MM.1S (cell line): ENCODE data around the gene AGBL1.
"Not testable (repeated sequence)": the region's sequence is repeated elsewhere in the genome, so short reads cannot be mapped to it uniquely, and the experiment has no call there.

Experiments used
- DNase-seq: peaks from one replicate; pipeline ENCODE4 v3.0.0-alpha.2; 2015
- H2AFZ ChIP-seq: fragments of 300-600 bp; sonication (generic); 2 replicates; pipeline ENCODE4 v1.6.0; 2016; ENCODE audit warnings: antibody characterized with exemption, low read length
- H3F3A ChIP-seq: fragments of 300-600 bp; sonication (generic); 2 replicates; pipeline ENCODE4 v1.6.1; 2016; ENCODE audit warnings: mild to moderate bottlenecking, antibody characterized with exemption, low read length, moderate library complexity, mixed read lengths; ENCODE audit not compliant: insufficient read depth
- H3K27ac ChIP-seq: fragments of 300-600 bp; sonication (generic); 2 replicates; pipeline ENCODE4 v1.5.1; 2016; ENCODE audit warnings: mild to moderate bottlenecking, low read length
- H3K27me3 ChIP-seq: fragments of 300-600 bp; sonication (generic); replicated peaks from 2 replicates; pipeline ENCODE4 v1.6.0; 2016; ENCODE audit warnings: low read length; ENCODE audit not compliant: insufficient read depth
- H3K36me3 ChIP-seq: fragments of 300-600 bp; sonication (generic); replicated peaks from 2 replicates; pipeline ENCODE4 v1.6.1; 2016; ENCODE audit warnings: mild to moderate bottlenecking, low read length, mixed read lengths; ENCODE audit not compliant: insufficient read depth
- H3K4me1 ChIP-seq: fragments of 300-600 bp; sonication (generic); 2 replicates; pipeline ENCODE4 v1.6.1; 2016; ENCODE audit warnings: low read length, mixed read lengths
- H3K4me2 ChIP-seq: fragments of 300-600 bp; sonication (generic); 2 replicates; pipeline ENCODE4 v1.6.0; 2016; ENCODE audit warnings: low read depth, low read length
- H3K4me3 ChIP-seq: fragments of 300-600 bp; sonication (generic); 2 replicates; pipeline ENCODE4 v1.5.1; 2016; ENCODE audit warnings: low read length, mixed read lengths
- H3K79me2 ChIP-seq: fragments of 300-600 bp; sonication (generic); 2 replicates; pipeline ENCODE4 v1.6.1; 2016; ENCODE audit warnings: mixed run types, low read length, mixed read lengths
- H3K9ac ChIP-seq: fragments of 300-600 bp; sonication (generic); 2 replicates; pipeline ENCODE4 v1.6.1; 2016; ENCODE audit warnings: low read length, mixed read lengths
- H3K9me2 ChIP-seq: fragments of 300-600 bp; sonication (generic); replicated peaks from 2 replicates; pipeline ENCODE4 v1.6.1; 2016; ENCODE audit warnings: mild to moderate bottlenecking, low read length, mixed read lengths; ENCODE audit not compliant: insufficient read depth
- H3K9me3 ChIP-seq: fragments of 300-600 bp; sonication (generic); replicated peaks from 2 replicates; pipeline ENCODE4 v1.6.1; 2016; ENCODE audit warnings: mild to moderate bottlenecking, low read length, mixed read lengths; ENCODE audit not compliant: insufficient read depth
- H4K20me1 ChIP-seq: fragments of 300-600 bp; sonication (generic); 2 replicates; pipeline ENCODE4 v1.6.1; 2016; ENCODE audit warnings: mild to moderate bottlenecking, low read length, moderate library complexity, mixed read lengths; ENCODE audit not compliant: insufficient read depth
- CTCF ChIP-seq: fragments of 300-600 bp; sonication (generic); IDR thresholded peaks from 2 replicates; pipeline ENCODE4 v1.5.1; 2016; ENCODE audit warnings: antibody characterized with exemption, low read length, mixed read lengths
- EZH2 ChIP-seq: fragments of 300-600 bp; sonication (generic); optimal IDR thresholded peaks from 2 replicates; pipeline ENCODE3; 2017; ENCODE audit warnings: low read depth, mild to moderate bottlenecking, antibody characterized with exemption, low read length, mixed read lengths
- EZH2phosphoT487 ChIP-seq: fragments of 300-600 bp; sonication (generic); IDR thresholded peaks from 2 replicates; pipeline ENCODE4 v1.6.1; 2018; ENCODE audit warnings: antibody characterized with exemption, low read length

AGBL1 gene

DNA sequence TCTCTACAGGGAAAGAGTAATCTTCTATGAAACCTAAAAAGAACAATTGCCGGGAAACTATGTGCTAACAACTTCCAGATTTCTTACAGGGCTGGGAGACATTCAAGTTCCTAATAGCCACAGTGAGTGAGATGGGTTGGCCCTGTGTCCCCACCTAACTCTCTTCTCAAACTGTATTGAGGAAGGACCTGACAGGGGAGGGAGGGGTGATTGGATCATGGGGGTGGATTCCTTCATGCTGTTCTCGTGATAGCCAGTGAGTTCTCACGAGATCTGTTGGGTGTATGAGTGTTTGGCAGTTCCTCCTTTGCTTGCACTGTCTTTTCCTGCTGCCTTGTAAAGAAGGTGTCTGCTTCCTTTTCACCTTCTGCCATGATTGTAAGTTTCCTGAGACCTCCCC lies 958.7 kb downstream of the AGBL1 start:
- Histone ChIP-seq H3K9me2 (no peaks in the 10 kb centered on the region), H3K4me2 (no peak overlapping the region), H3K9ac (no peak overlapping the region), H3K4me1 (no peaks in the 10 kb centered on the region), H3F3A (no peaks in the 10 kb centered on the region), H3K27ac (no peak overlapping the region), H3K79me2 (no peaks in the 10 kb centered on the region), H2AFZ (no peak overlapping the region), H3K4me3 (no peak overlapping the region), H4K20me1 (no peaks in the 10 kb centered on the region), H3K36me3 (no peaks in the 10 kb centered on the region), H3K27me3 (no peaks in the 10 kb centered on the region), H3K9me3 (no peaks in the 10 kb centered on the region)
- no peak for DNase-seq
- TF ChIP-seq EZH2phosphoT487 (no peak), CTCF (no peak), EZH2 (no peak)

DNA sequence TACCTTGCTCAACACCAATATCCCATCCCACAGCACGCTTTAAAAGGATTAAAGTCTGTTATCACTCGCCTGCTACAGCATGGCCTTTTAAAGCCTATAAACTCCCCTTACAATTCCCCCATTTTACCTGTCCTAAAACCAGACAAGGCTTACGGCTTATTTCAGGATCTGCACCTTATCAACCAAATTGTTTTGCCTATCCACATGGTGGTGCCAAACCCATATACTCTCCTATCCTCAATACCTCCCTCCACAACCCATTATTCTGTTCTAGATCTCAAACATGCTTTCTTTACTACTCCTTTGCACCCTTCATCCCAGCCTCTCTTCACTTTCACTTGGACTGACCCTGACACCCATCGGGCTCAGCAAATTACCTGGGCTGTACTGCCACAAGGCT lies 962.9 kb downstream of the AGBL1 start:
- not testable (repeated sequence) for H3K9me2 ChIP-seq, H2AFZ ChIP-seq, H3K4me2 ChIP-seq, H3K4me3 ChIP-seq, H3K9me3 ChIP-seq, H3F3A ChIP-seq, H3K9ac ChIP-seq, H3K27ac ChIP-seq, H3K4me1 ChIP-seq, DNase-seq, H3K36me3 ChIP-seq, H3K79me2 ChIP-seq, H4K20me1 ChIP-seq, H3K27me3 ChIP-seq

DNA sequence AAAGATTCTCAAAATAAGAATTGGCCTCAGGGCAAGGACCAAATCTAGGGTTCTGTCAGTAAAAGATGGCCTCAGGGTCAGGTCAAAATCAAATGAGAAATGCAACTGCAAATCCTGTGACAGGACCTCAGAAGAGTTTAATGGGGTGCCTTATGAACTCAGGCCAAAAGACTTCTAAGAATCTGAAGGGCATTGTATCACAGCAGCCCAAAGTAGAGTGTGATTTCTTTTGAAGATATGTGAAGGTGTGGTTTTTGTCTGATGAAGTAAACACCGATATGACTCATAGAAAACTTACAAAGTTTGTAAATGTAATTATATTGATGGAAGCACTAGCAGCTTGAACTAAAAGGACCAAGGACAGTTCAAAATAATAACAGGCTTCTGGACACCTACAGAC lies 966.1 kb downstream of the AGBL1 start:
- Histone ChIP-seq H3K27ac (no peak overlapping the region), H2AFZ (no peak overlapping the region), H3K36me3 (no peaks in the 10 kb centered on the region), H3K4me2 (no peak overlapping the region), H3K27me3 (no peaks in the 10 kb centered on the region), H3K79me2 (no peaks in the 10 kb centered on the region), H3K9ac (no peak overlapping the region), H3K4me1 (no peaks in the 10 kb centered on the region), H4K20me1 (no peaks in the 10 kb centered on the region), H3K9me3 (no peaks in the 10 kb centered on the region), H3F3A (no peaks in the 10 kb centered on the region), H3K4me3 (no peak overlapping the region), H3K9me2 (no peaks in the 10 kb centered on the region)
- DNase-seq = no peak
- TF ChIP-seq EZH2phosphoT487 (no peak), EZH2 (no peak)

GRCh38 chr15:87047203-87047965 lies 967.7 kb downstream of the AGBL1 start:
- Histone ChIP-seq H4K20me1 (no peaks in the 10 kb centered on the region), H3K9me2 (no peaks in the 10 kb centered on the region), H3K4me2 (no peak overlapping the region), H3K4me1 (no peaks in the 10 kb centered on the region), H3K27ac (no peak overlapping the region), H3F3A (no peaks in the 10 kb centered on the region), H3K9ac (no peak overlapping the region), H3K79me2 (no peaks in the 10 kb centered on the region), H3K4me3 (no peak overlapping the region), H3K36me3 (no peaks in the 10 kb centered on the region), H2AFZ (no peak overlapping the region), H3K27me3 (no peaks in the 10 kb centered on the region), H3K9me3 (no peaks in the 10 kb centered on the region)
- DNase-seq = no peak
- TF ChIP-seq CTCF (no peak), EZH2phosphoT487 (no peak), EZH2 (no peak)
